Trophoblast cell (in vitro differentiated cells and primary cell): ENCODE measurements around the gene TECR.
A peak's percentile ranks its signal among the peaks of the same experiment; 100 is the strongest.

Experiments
- DNase-seq, 2 donors: peaks; one replicate each; pipeline ENCODE4 v3.0.0-alpha.2; 2016
- H2AFZ ChIP-seq: 2 replicates; pipeline ENCODE4 v1.6.1; 2013; ENCODE audit warnings: low read length, moderate library complexity, mild to moderate bottlenecking; ENCODE audit not compliant: insufficient read depth, poor library complexity
- H2AK5ac ChIP-seq: 2 replicates; pipeline ENCODE4 v1.6.1; 2013; ENCODE audit warnings: mild to moderate bottlenecking, low read length
- H2BK120ac ChIP-seq: 2 replicates; pipeline ENCODE4 v1.6.1; 2013; ENCODE audit warnings: low read length, mild to moderate bottlenecking, moderate library complexity; ENCODE audit not compliant: insufficient read depth, poor library complexity
- H2BK12ac ChIP-seq: 2 replicates; pipeline ENCODE4 v1.6.1; 2013; ENCODE audit warnings: mild to moderate bottlenecking, low read length, moderate library complexity
- H2BK5ac ChIP-seq: 2 replicates; pipeline ENCODE4 v1.6.1; 2013; ENCODE audit warnings: low read length, low read depth, moderate library complexity, mild to moderate bottlenecking; ENCODE audit not compliant: poor library complexity
- H3K14ac ChIP-seq: 2 replicates; pipeline ENCODE4 v1.6.1; 2013; ENCODE audit warnings: mild to moderate bottlenecking, low read length
- H3K18ac ChIP-seq: 2 replicates; pipeline ENCODE4 v1.6.1; 2013; ENCODE audit warnings: mild to moderate bottlenecking, low read length
- H3K23ac ChIP-seq: 2 replicates; pipeline ENCODE4 v1.6.1; 2013; ENCODE audit warnings: low read length
- H3K27ac ChIP-seq: 2 replicates; pipeline ENCODE4 v1.5.1; 2013; ENCODE audit warnings: low read depth, mild to moderate bottlenecking, inconsistent platforms, low read length, moderate library complexity
- H3K27me3 ChIP-seq: 2 replicates; pipeline ENCODE4 v1.6.1; 2013; ENCODE audit warnings: inconsistent platforms, mild to moderate bottlenecking, low read length, moderate library complexity; ENCODE audit not compliant: insufficient read depth
- H3K36me3 ChIP-seq, 2 experiments: 1 replicate in 1 of 2; 2 replicates in 1 of 2; pipeline ENCODE4 v1.6.1; 2013; ENCODE audit warnings: low read length in 2 of 2, mild to moderate bottlenecking in 2 of 2, moderate library complexity in 1 of 2; ENCODE audit not compliant: insufficient read depth in 2 of 2, control insufficient read depth in 1 of 2
- H3K4ac ChIP-seq: 2 replicates; pipeline ENCODE4 v1.6.1; 2013; ENCODE audit warnings: low read depth, mild to moderate bottlenecking, low read length, moderate library complexity
- H3K4me1 ChIP-seq, 2 experiments: 1 replicate in 1 of 2; 2 replicates in 1 of 2; pipeline ENCODE4 v1.6.1; 2013; ENCODE audit warnings: low read length in 2 of 2, mild to moderate bottlenecking in 2 of 2, moderate library complexity in 1 of 2; ENCODE audit not compliant: insufficient read depth in 2 of 2, control insufficient read depth in 1 of 2
- H3K4me2 ChIP-seq: 2 replicates; pipeline ENCODE4 v1.6.1; 2013; ENCODE audit warnings: inconsistent platforms, mild to moderate bottlenecking, low read length, moderate library complexity
- H3K4me3 ChIP-seq: 2 replicates; pipeline ENCODE4 v1.5.1; 2013; ENCODE audit warnings: mild to moderate bottlenecking, low read depth, low read length, inconsistent platforms
- H3K79me1 ChIP-seq: one replicate; pipeline ENCODE4 v1.6.1; 2013; ENCODE audit warnings: low read length
- H3K79me2 ChIP-seq: 2 replicates; pipeline ENCODE4 v1.6.1; 2013; ENCODE audit warnings: low read length, mild to moderate bottlenecking; ENCODE audit not compliant: control insufficient read depth, insufficient read depth, poor library complexity
- H3K9ac ChIP-seq: 2 replicates; pipeline ENCODE4 v1.6.1; 2013; ENCODE audit warnings: mild to moderate bottlenecking, low read length
- H3K9me3 ChIP-seq: 2 replicates; pipeline ENCODE4 v1.6.1; 2013; ENCODE audit warnings: low read depth, mild to moderate bottlenecking, control low read depth, inconsistent platforms, low read length; ENCODE audit not compliant: insufficient read depth
- H4K12ac ChIP-seq: 2 replicates; pipeline ENCODE4 v1.6.1; 2013; ENCODE audit warnings: low read depth, mild to moderate bottlenecking, low read length, moderate library complexity
- H4K8ac ChIP-seq: 2 replicates; pipeline ENCODE4 v1.6.1; 2013; ENCODE audit warnings: low read depth, mild to moderate bottlenecking, low read length, moderate library complexity
- H4K91ac ChIP-seq: one replicate; pipeline ENCODE4 v1.6.1; 2013; ENCODE audit warnings: low read depth, mild to moderate bottlenecking, low read length, moderate library complexity
- WGBS: extraction: QIAGEN DNeasy Blood & Tissue Kit; methylation state at CpG from one replicate; pipeline ENCODE4 v1.1.7; 2013; ENCODE audit warnings: missing lambda C conversion rate; ENCODE audit not compliant: insufficient read length, insufficient coverage; ENCODE audit errors: extremely low coverage; 5-methylcytosine and 5-hydroxymethylcytosine counted together

The TECR gene

DNA sequence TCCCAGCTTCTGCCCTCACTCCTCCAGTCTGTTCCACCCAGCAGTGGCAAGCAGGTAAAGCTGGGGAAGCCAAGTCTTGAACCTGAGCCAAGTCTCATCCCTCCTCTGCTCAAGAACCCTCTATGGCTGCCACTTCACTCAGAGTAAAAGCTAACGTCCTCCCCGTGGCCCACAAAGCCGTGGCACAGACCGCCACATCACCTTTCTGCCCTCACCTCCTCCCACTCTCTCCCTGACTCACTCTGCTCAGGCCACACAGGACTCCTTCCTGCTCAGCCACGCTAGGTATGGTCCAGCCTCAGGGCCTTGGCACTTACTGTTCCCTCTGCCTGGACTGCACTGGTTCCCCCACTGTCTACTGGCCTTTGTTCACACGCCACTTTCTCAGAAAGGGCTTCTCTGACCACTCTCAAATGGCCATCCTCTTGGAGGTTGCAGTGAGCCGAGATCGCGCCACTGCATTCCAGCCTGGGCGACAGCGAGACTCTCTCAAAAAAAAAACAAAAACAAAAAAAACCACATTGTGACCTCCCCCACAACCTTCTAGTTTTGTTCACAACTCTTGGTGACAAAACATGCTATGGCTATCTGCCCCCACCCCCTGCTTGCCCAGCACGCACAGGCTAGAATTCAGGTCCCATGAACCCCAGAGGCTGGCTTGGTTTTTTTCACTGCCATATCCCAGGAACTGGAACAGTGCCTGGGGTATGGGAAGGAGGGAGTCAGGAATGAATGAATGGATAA, 26.7 kb downstream of the TECR start:
- H2AK5ac ChIP-seq, result no peak overlapping the region
- no peak overlapping the region for H4K8ac ChIP-seq

DNA sequence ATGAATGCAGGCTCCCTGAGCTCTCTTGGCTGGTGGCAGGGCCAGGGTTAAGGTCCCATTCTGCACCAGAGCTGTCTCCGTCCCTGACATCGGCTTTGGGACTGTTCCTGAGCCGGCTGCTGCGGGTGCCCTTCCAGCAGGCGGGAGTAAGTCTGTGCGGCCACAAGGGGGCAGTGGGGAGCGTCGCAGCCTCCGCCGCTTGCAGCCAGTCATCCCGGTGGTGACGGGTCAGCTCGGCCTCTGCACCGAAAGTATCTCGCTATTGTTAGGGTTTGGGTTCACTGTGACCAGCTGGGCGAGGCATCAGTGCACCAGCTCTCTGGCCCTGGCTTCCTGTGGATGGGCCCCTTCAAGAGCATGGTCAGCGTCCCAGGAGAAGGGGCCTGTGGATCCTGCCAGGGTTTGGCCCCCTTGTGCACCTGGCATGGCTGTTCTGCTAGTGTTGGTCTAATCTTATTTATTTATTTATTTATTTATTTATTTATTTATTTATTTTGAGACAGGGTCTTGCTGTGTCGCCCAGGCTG, 27.3 kb downstream of the TECR start:
- no peak overlapping the region for H3K27ac ChIP-seq
- H3K4me2 ChIP-seq, result peak overlapping the region; percentile 43
- no peak overlapping the region for H3K14ac ChIP-seq
- peaks cover 12 to 24% of the 10 kb centered on the region in 2 experiments for H3K4me1 ChIP-seq
- no peak overlapping the region for H3K4me3 ChIP-seq
- no peak overlapping the region for H2BK120ac ChIP-seq
- no peak overlapping the region for H3K4ac ChIP-seq
- no peak overlapping the region for H4K8ac ChIP-seq
- H3K27me3 ChIP-seq, result no peaks in the 10 kb centered on the region
- H2AK5ac ChIP-seq, result no peak overlapping the region
- WGBS, result no CpG with 5 or more reads among the region's 18 CpGs
- no peaks in the 10 kb centered on the region for H3K79me1 ChIP-seq
- no peak overlapping the region for H3K9ac ChIP-seq
- peaks cover 3% of the 10 kb centered on the region for H3K9me3 ChIP-seq
- peak overlapping the region; percentile 60 for H3K18ac ChIP-seq
- H2BK12ac ChIP-seq, result no peak overlapping the region
- no peak overlapping the region for H4K12ac ChIP-seq
- peak; percentile 86 to 91 for DNase-seq
- no peak overlapping the region for H4K91ac ChIP-seq
- H2AFZ ChIP-seq, result no peak overlapping the region
- H2BK5ac ChIP-seq, result no peak overlapping the region
- no peak overlapping the region for H3K23ac ChIP-seq
- peaks cover 7% of the 10 kb centered on the region for H3K79me2 ChIP-seq
- H3K36me3 ChIP-seq, result peaks cover 0 to 4% of the 10 kb centered on the region in 2 experiments

More for the DNA sequence above, 26.7 kb downstream of the TECR start:
- DNase-seq, result peak; percentile 90 to 91
- Histone ChIP-seq H3K23ac (no peak overlapping the region), H3K4me3 (no peak overlapping the region), H3K27ac (no peak overlapping the region), H2BK5ac (no peak overlapping the region), H2BK120ac (no peak overlapping the region), H3K79me2 (peaks cover 4% of the 10 kb centered on the region), H3K4ac (no peak overlapping the region), H3K9ac (no peak overlapping the region), H3K36me3 (peaks cover 0 to 4% of the 10 kb centered on the region in 2 experiments), H3K27me3 (no peaks in the 10 kb centered on the region), H3K79me1 (no peaks in the 10 kb centered on the region), H3K14ac (no peak overlapping the region), H2BK12ac (no peak overlapping the region), H3K18ac (no peak overlapping the region), H2AFZ (no peak overlapping the region), H3K4me1 (peaks cover 10 to 19% of the 10 kb centered on the region in 2 experiments), H3K9me3 (peaks cover 3% of the 10 kb centered on the region), H4K12ac (no peak overlapping the region), H4K91ac (no peak overlapping the region), H3K4me2 (no peak overlapping the region)
- no CpG with 5 or more reads among the region's 12 CpGs for WGBS

DNA sequence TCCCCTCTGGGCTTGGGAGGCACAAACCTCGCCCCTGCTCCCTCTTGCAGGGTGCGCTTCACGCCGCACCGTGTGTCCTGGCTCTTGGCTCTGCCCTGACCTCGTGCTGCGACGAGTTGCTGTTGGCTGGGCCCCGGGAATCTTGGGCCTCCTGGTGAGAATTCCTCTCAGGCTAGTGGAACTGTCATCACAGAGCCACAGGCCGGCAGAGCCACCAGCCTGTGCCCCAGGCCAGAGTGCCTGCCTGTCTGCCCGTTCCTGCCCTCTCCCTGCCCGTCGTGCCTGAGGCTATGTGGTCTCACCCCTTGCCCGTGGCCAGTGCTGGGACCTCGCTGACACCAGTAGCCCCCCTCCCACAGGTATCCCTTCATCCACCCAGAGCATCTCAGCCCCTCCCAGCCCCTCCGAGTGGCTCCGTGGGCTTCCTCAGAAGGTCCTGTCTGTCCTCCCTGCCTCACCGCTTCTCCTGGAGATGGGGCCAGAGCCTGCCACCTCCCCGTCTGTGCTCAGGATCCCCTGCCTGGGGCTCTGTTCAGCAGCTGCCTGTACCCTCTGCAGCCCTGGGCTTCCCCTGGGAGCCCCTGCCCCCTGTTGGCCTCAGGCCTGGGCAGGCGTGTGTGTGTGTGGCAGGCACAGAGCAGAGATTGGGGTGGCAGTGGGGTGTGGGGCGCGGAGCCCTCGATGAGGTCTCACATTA, 29.1 kb downstream of the TECR start:
- H3K14ac ChIP-seq, result no peak overlapping the region
- no peak overlapping the region for H3K4ac ChIP-seq
- no peak overlapping the region for H3K4me3 ChIP-seq
- no peak overlapping the region for H2AFZ ChIP-seq
- no peak overlapping the region for H2BK12ac ChIP-seq
- H3K27ac ChIP-seq, result no peak overlapping the region
- peaks cover 15 to 26% of the 10 kb centered on the region in 2 experiments for H3K4me1 ChIP-seq
- WGBS, result no CpG with 5 or more reads among the region's 23 CpGs
- H3K9ac ChIP-seq, result no peak overlapping the region
- H3K4me2 ChIP-seq, result no peak overlapping the region
- H3K9me3 ChIP-seq, result no peaks in the 10 kb centered on the region
- no peak overlapping the region for H2BK5ac ChIP-seq
- peaks cover 3 to 5% of the 10 kb centered on the region in 2 experiments for H3K36me3 ChIP-seq
- peaks cover 4% of the 10 kb centered on the region for H3K79me2 ChIP-seq
- no peak overlapping the region for H3K23ac ChIP-seq
- H3K27me3 ChIP-seq, result no peaks in the 10 kb centered on the region
- H4K8ac ChIP-seq, result no peak overlapping the region
- no peak overlapping the region for H2AK5ac ChIP-seq
- no peak overlapping the region for H4K91ac ChIP-seq
- no peak overlapping the region for H2BK120ac ChIP-seq
- no peak for DNase-seq
- no peaks in the 10 kb centered on the region for H3K79me1 ChIP-seq
- no peak overlapping the region for H4K12ac ChIP-seq
- no peak overlapping the region for H3K18ac ChIP-seq

GRCh38 chr19:14559916-14560775, 30.8 kb downstream of the TECR start:
- Histone ChIP-seq H2AK5ac (no peak overlapping the region), H2BK120ac (no peak overlapping the region), H3K14ac (no peak overlapping the region), H3K4ac (no peak overlapping the region), H3K36me3 (peaks cover 13 to 17% of the 10 kb centered on the region in 2 experiments), H3K9me3 (no peaks in the 10 kb centered on the region), H3K27ac (no peak overlapping the region), H3K4me1 (peaks cover 12 to 14% of the 10 kb centered on the region in 2 experiments), H3K9ac (no peak overlapping the region), H3K23ac (no peak overlapping the region), H2BK5ac (no peak overlapping the region), H4K8ac (no peak overlapping the region), H2AFZ (no peak overlapping the region), H3K79me1 (no peaks in the 10 kb centered on the region), H3K27me3 (no peaks in the 10 kb centered on the region), H4K91ac (no peak overlapping the region), H3K4me2 (no peak overlapping the region), H3K18ac (no peak overlapping the region), H3K4me3 (no peak overlapping the region), H2BK12ac (no peak overlapping the region), H3K79me2 (peaks cover 4% of the 10 kb centered on the region), H4K12ac (no peak overlapping the region)
- no CpG with 5 or more reads among the region's 28 CpGs for WGBS
- DNase-seq, result no peak
